Activated CD8-positive, alpha-beta memory T cell treated with anti-CD3 and anti-CD28 coated beads for 1 hour (primary cell): ENCODE measurements around the gene KCTD6.

Source experiments
- DNase-seq, 2 donors: peaks; one replicate each; pipeline ENCODE4 v3.0.0-alpha.2; 2020; ENCODE audit warnings: low read depth in 1 of 2; ENCODE audit errors: extremely low read depth in 1 of 2

KCTD6 gene

GRCh38 chr3:58551636-58552180, 59.8 kb downstream of the KCTD6 start:
- DNase-seq: no peak
